HCT116 (cell line): ENCODE results near the gene FAP. TPM values are rescaled to one million over a fixed set of nuclear protein-coding genes. Genes with fewer than 3 reads are reported as not detected.

Source experiments
- ATAC-seq: fragments of 200-7000 bp; cut with Tn5 transposase; 2 replicates; pipeline ENCODE4 v1.9.1; 2020; ENCODE audit warnings: mild to moderate bottlenecking, moderate library complexity
- Bru-seq: library from RNA; stranded (reverse); fragments of 400-500 nt; gene quantifications from one replicate; lab custom pipeline; 2021; lab: Mats Ljungman, UMichigan
- BruChase-seq, 2 experiments: library from RNA; stranded (reverse); fragments of 400-500 nt; gene quantifications; one replicate each; lab custom pipeline; 2021; lab: Mats Ljungman, UMichigan
- BruUV-seq: library from RNA; stranded (reverse); fragments of 400-500 nt; replicated peaks from 2 replicates; lab custom pipeline; 2021; lab: Mats Ljungman, UMichigan
- CTCF ChIA-PET: fragments of 300-600 bp; sonication (Branson Sonifier 250); formaldehyde crosslinking; loops from one replicate; lab custom pipeline; 2021; ENCODE audit warnings: antibody characterized with exemption; lab: Charles Lee
- POLR2A ChIA-PET: fragments of 300-600, 350-600 bp; sonication (Branson Sonifier 250); formaldehyde crosslinking; loops from one replicate; lab custom pipeline; 2021; ENCODE audit warnings: antibody characterized with exemption; lab: Charles Lee
- RAD21 ChIA-PET, 2 experiments: fragments of 300-600 bp; sonication (Branson Sonifier 250); formaldehyde crosslinking; loops; one replicate each; lab custom pipeline; 2023; ENCODE audit warnings: low total read pairs in 2 of 2; ENCODE audit not compliant: uncharacterized antibody in 2 of 2, unreplicated experiment in 2 of 2, low non-redundant PET in 1 of 2; lab: Charles Lee
- DNase-seq: peaks from one replicate; pipeline ENCODE4 v3.0.0-alpha.2; 2010; ENCODE audit warnings: low read depth, low spot score
- H2AFZ ChIP-seq: fragments of 200-600 bp; shearing (Covaris generic), sonication (generic); 2 replicates; pipeline ENCODE4 v1.6.1; 2017; ENCODE audit warnings: low read depth, mixed run types, mixed read lengths, antibody characterized with exemption, low read length; ENCODE audit not compliant: poor library complexity, severe bottlenecking
- H3K27ac ChIP-seq: 2 replicates; pipeline ENCODE4 v1.5.1; 2012; ENCODE audit warnings: low read depth, low read length
- H3K27me3 ChIP-seq: fragments of 200-600 bp; sonication (generic); 2 replicates; pipeline ENCODE4 v1.6.1; 2016; ENCODE audit warnings: mixed run types, low read length, mixed read lengths; ENCODE audit not compliant: insufficient read depth
- H3K36me3 ChIP-seq, 2 experiments: fragments of 200-500 bp in 1 of 2; fragments of 200-600 bp in 1 of 2; sonication (Bioruptor generic) in 1 of 2; sonication (generic) in 1 of 2; 2 replicates each; pipeline versions ENCODE4 v1.5.1 to v1.6.1; 2014 to 2016; ENCODE audit warnings: low read length in 2 of 2, inconsistent platforms in 1 of 2, mixed read lengths in 1 of 2, mixed run types in 1 of 2; ENCODE audit not compliant: insufficient read depth in 2 of 2, control insufficient read depth in 1 of 2
- H3K4me1 ChIP-seq, 2 experiments: fragments of 200-600 bp in 1 of 2; sonication (generic) in 1 of 2; 2 replicates each; pipeline versions ENCODE4 v1.5.1 to v1.6.1; 2012 to 2017; ENCODE audit warnings: low read length in 2 of 2, inconsistent platforms in 1 of 2, mild to moderate bottlenecking in 1 of 2, mixed read lengths in 1 of 2, mixed run types in 1 of 2, moderate library complexity in 1 of 2; ENCODE audit not compliant: insufficient read depth in 2 of 2, control insufficient read depth in 1 of 2
- H3K4me2 ChIP-seq: fragments of 200-600 bp; sonication (generic); 2 replicates; pipeline ENCODE4 v1.6.1; 2017; ENCODE audit warnings: mixed run types, low read length, mixed read lengths
- H3K4me3 ChIP-seq, 2 experiments: fragments of 200-600 bp in 1 of 2; sonication (generic) in 1 of 2; replicated peaks in 1 of 2; 2 replicates each; pipeline ENCODE4 v1.5.1; 2011 to 2016; ENCODE audit warnings: low read length in 2 of 2, control low read depth in 1 of 2, low read depth in 1 of 2, mild to moderate bottlenecking in 1 of 2, mixed read lengths in 1 of 2, mixed run types in 1 of 2
- H3K79me2 ChIP-seq: fragments of 200-600 bp; sonication (generic); 2 replicates; pipeline ENCODE4 v1.6.1; 2017; ENCODE audit warnings: mild to moderate bottlenecking, mixed run types, low read length, moderate library complexity, mixed read lengths; ENCODE audit not compliant: insufficient read depth
- H3K9ac ChIP-seq: fragments of 200-600 bp; sonication (generic); 2 replicates; pipeline ENCODE4 v1.6.1; 2016; ENCODE audit warnings: low read length, mixed read lengths
- H3K9me2 ChIP-seq: fragments of 200-600 bp; sonication (generic), shearing (Covaris generic); 2 replicates; pipeline ENCODE4 v1.6.1; 2017; ENCODE audit warnings: mixed run types, mild to moderate bottlenecking, moderate library complexity; ENCODE audit not compliant: insufficient read depth
- H3K9me3 ChIP-seq, 2 experiments: fragments of 200-500 bp in 1 of 2; fragments of 200-600 bp in 1 of 2; sonication (Bioruptor generic) in 1 of 2; sonication (generic) in 1 of 2; 2 replicates each; pipeline ENCODE4 v1.6.1; 2014 to 2017; ENCODE audit warnings: low read length in 2 of 2, mixed read lengths in 2 of 2, inconsistent platforms in 1 of 2, low read depth in 1 of 2, mild to moderate bottlenecking in 1 of 2, mixed run types in 1 of 2, moderate library complexity in 1 of 2; ENCODE audit not compliant: control insufficient read depth in 1 of 2, insufficient read depth in 1 of 2
- H4K20me1 ChIP-seq: fragments of 200-600 bp; sonication (generic), shearing (Covaris generic); 2 replicates; pipeline ENCODE4 v1.6.1; 2017; ENCODE audit warnings: mixed run types, mild to moderate bottlenecking, moderate library complexity; ENCODE audit not compliant: insufficient read depth
- ATF3 ChIP-seq: IDR thresholded peaks from 2 replicates; pipeline ENCODE4 v1.6.1; 2012
- CBX3 ChIP-seq: IDR thresholded peaks from 2 replicates; pipeline ENCODE4 v1.6.1; 2012; ENCODE audit warnings: low read depth
- ELF1 ChIP-seq: IDR thresholded peaks from 2 replicates; pipeline ENCODE4 v1.6.1; 2012; ENCODE audit warnings: low read depth, borderline replicate concordance
- EZH2 ChIP-seq: fragments of 200-600 bp; sonication (generic); IDR thresholded peaks from 2 replicates; pipeline ENCODE4 v1.6.1; 2017; ENCODE audit warnings: antibody characterized with exemption, mixed run types
- EZH2phosphoT487 ChIP-seq: fragments of 200-600 bp; IDR thresholded peaks from 2 replicates; pipeline ENCODE4 v1.6.1; 2018; ENCODE audit warnings: antibody characterized with exemption, borderline replicate concordance
- JUND ChIP-seq: IDR thresholded peaks from 2 replicates; pipeline ENCODE4 v1.6.1; 2012
- MAX ChIP-seq: IDR thresholded peaks from 2 replicates; pipeline ENCODE4 v1.6.1; 2012
- POLR2A ChIP-seq: IDR thresholded peaks from 2 replicates; pipeline ENCODE4 v1.7.0; 2011; ENCODE audit warnings: borderline replicate concordance; ENCODE audit not compliant: insufficient read depth, insufficient read length; ENCODE audit errors: extremely low read depth
- POLR2AphosphoS5 ChIP-seq: IDR thresholded peaks from 2 replicates; pipeline ENCODE4 v1.6.1; 2011; ENCODE audit warnings: mild to moderate bottlenecking, low read depth, low read length, moderate library complexity
- REST ChIP-seq: IDR thresholded peaks from 2 replicates; pipeline ENCODE4 v1.6.1; 2012; ENCODE audit warnings: low read depth
- SP1 ChIP-seq: IDR thresholded peaks from 2 replicates; pipeline ENCODE4 v1.6.1; 2012; ENCODE audit warnings: low read depth
- YY1 ChIP-seq: IDR thresholded peaks from 2 replicates; pipeline ENCODE4 v1.6.1; 2011; ENCODE audit warnings: low read length, low read depth, moderate library complexity, mild to moderate bottlenecking; ENCODE audit not compliant: insufficient replicate concordance; ENCODE audit errors: extremely low read depth
- ZBTB33 ChIP-seq: IDR thresholded peaks from 2 replicates; pipeline ENCODE4 v1.6.1; 2011; ENCODE audit warnings: mild to moderate bottlenecking, low read length, moderate library complexity; ENCODE audit not compliant: insufficient replicate concordance; ENCODE audit errors: extremely low read depth
- ZFX ChIP-seq: fragments of 450-650 bp; IDR thresholded peaks from 2 replicates; pipeline ENCODE4 v1.6.1; 2017
- intact Hi-C: fragments of 100-400 bp; cut with micrococcal nuclease; formaldehyde crosslinking; loops from 2 replicates; pipeline ENCODE4 v1.10.0; 2022
- long read RNA-seq: library from polyadenylated mRNA; unstranded; transcript quantifications from one replicate; pipeline ENCODE4 v2.0.0, GENCODE V29; 2021; ENCODE audit not compliant: unreplicated experiment
- polyA plus RNA-seq: library from polyadenylated mRNA; unstranded; fragments of >200 nt; gene quantifications from 2 replicates; pipeline ENCODE4 v1.2.1, GENCODE V29; 2012; ENCODE audit warnings: missing spikeins
- total RNA-seq: library from RNA; stranded (reverse); gene quantifications from one replicate; pipeline ENCODE4 v1.2.1, GENCODE V29; 2021; ENCODE audit not compliant: unreplicated experiment

The FAP gene
- total RNA-seq (not detected), Bru-seq, nascent RNA (percentile 1 among the genes with signal in this experiment), BruChase-seq, experiment 1, labeled RNA remaining after a 6-hour chase (percentile 3 among the genes with signal in this experiment), BruChase-seq, experiment 2, labeled RNA remaining after a 2-hour chase (percentile 5 among the genes with signal in this experiment)
- polyA plus RNA-seq = 0.13 TPM in 1 of 2 replicates, not detected in the other
- long read RNA-seq = 0 reads

GRCh38 chr2:162243294-162243693 lies at the start of gene FAP:
Gene FAP, minus strand, starts transcription at chr2:162243445. Its CDS starts 118 bp downstream, at chr2:162243327.
- ChIA-PET CTCF (no interaction called here), POLR2A (no interaction called here), RAD21 (no interaction called here)
- no peaks in the 10 kb centered on the region for H4K20me1 ChIP-seq
- ATAC-seq (no peak), DNase-seq (no peak)
- peaks cover 0 to 26% of the 10 kb centered on the region in 2 experiments; a peak in 2 of 4 replicates for H3K4me1 ChIP-seq
- intact Hi-C loops = no loop called here
- no peak within 1 kb of the TSS for H3K27ac ChIP-seq
- BruUV-seq = no TSS peak
- peak within 1 kb of the TSS; percentile 48 for H3K4me2 ChIP-seq
- no peak within 1 kb of the TSS for H3K9ac ChIP-seq
- H3K9me2 ChIP-seq = no peaks in the 10 kb centered on the region
- H2AFZ ChIP-seq = peak within 1 kb of the TSS; percentile 87
- no peaks in the 10 kb centered on the region for H3K27me3 ChIP-seq
- H3K9me3 ChIP-seq = no peaks in the 10 kb centered on the region
- H3K4me3 ChIP-seq = no peak within 1 kb of the TSS; a peak in 1 of 4 replicates
- no peaks in the 10 kb centered on the region for H3K79me2 ChIP-seq
- no peaks in the 10 kb centered on the region for H3K36me3 ChIP-seq
- TF ChIP-seq ELF1 (no peak), POLR2AphosphoS5 (no peak), CBX3 (no peak), POLR2A (no peak), EZH2 (no peak), JUND (no peak), MAX (no peak), EZH2phosphoT487 (no peak), SP1 (no peak), ZFX (no peak), REST (no peak), ATF3 (no peak), YY1 (no peak), ZBTB33 (no peak)
